Endothelial cell (in vitro differentiated cells): ENCODE data around the gene ANXA2. TPM values are rescaled to one million over a fixed set of nuclear protein-coding genes. Genes with fewer than 3 reads are reported as not detected.

Experiments used
- DNase-seq: peaks from one replicate; pipeline ENCODE4 v3.0.0; 2021; ENCODE audit warnings: low spot score
- H3K27ac Mint-ChIP-seq: one replicate; pipeline ENCODE4 v1.8.0; 2021; ENCODE audit warnings: mixed read lengths, inconsistent platforms; ENCODE audit not compliant: unreplicated experiment
- H3K27me3 Mint-ChIP-seq: one replicate; pipeline ENCODE4 v1.8.0; 2021; ENCODE audit warnings: mild to moderate bottlenecking, moderate library complexity, mixed read lengths, inconsistent platforms; ENCODE audit not compliant: unreplicated experiment
- H3K36me3 Mint-ChIP-seq: one replicate; pipeline ENCODE4 v1.8.0; 2021; ENCODE audit warnings: mild to moderate bottlenecking, low read depth, mixed read lengths, inconsistent platforms; ENCODE audit not compliant: unreplicated experiment
- H3K4me1 Mint-ChIP-seq: one replicate; pipeline ENCODE4 v1.8.0; 2021; ENCODE audit warnings: mild to moderate bottlenecking, mixed read lengths, inconsistent platforms; ENCODE audit not compliant: unreplicated experiment
- H3K4me3 Mint-ChIP-seq: one replicate; pipeline ENCODE4 v1.8.0; 2021; ENCODE audit warnings: mild to moderate bottlenecking, mixed read lengths, inconsistent platforms; ENCODE audit not compliant: unreplicated experiment
- H3K9me3 Mint-ChIP-seq: one replicate; pipeline ENCODE4 v1.8.0; 2021; ENCODE audit warnings: mixed read lengths, inconsistent platforms; ENCODE audit not compliant: unreplicated experiment
- total RNA-seq: library from RNA; stranded (reverse); fragmentation: NEBNext Ultra II Directional; extraction: Animal tissue kit (Norgen Biotek cat#: 25700); gene quantifications from one replicate; pipeline ENCODE4 v1.2.1, GENCODE V29; 2021; ENCODE audit not compliant: unreplicated experiment
- TF ChIP-seq, protein P1 (sequence below): fragments of 200-600 bp; sonication (generic); IDR thresholded peaks from one replicate; pipeline ENCODE4 v1.5.0; 2021; ENCODE audit warnings: antibody characterized with exemption; ENCODE audit not compliant: unreplicated experiment

Gene ANXA2
- total RNA-seq, 1 donor from 2014 or later: 283 TPM

GRCh38 chr15:60315878-60316277 lies 81.9 kb downstream of the ANXA2 start:
- H3K4me1 Mint-ChIP-seq: peaks cover 3% of the 10 kb centered on the region
- no peak for DNase-seq
- no peaks in the 10 kb centered on the region for H3K9me3 Mint-ChIP-seq
- peaks cover 1% of the 10 kb centered on the region for H3K27me3 Mint-ChIP-seq
- H3K4me3 Mint-ChIP-seq: no peak overlapping the region
- no peak overlapping the region for H3K27ac Mint-ChIP-seq
- no peaks in the 10 kb centered on the region for H3K36me3 Mint-ChIP-seq
- TF ChIP-seq, protein P1, sequence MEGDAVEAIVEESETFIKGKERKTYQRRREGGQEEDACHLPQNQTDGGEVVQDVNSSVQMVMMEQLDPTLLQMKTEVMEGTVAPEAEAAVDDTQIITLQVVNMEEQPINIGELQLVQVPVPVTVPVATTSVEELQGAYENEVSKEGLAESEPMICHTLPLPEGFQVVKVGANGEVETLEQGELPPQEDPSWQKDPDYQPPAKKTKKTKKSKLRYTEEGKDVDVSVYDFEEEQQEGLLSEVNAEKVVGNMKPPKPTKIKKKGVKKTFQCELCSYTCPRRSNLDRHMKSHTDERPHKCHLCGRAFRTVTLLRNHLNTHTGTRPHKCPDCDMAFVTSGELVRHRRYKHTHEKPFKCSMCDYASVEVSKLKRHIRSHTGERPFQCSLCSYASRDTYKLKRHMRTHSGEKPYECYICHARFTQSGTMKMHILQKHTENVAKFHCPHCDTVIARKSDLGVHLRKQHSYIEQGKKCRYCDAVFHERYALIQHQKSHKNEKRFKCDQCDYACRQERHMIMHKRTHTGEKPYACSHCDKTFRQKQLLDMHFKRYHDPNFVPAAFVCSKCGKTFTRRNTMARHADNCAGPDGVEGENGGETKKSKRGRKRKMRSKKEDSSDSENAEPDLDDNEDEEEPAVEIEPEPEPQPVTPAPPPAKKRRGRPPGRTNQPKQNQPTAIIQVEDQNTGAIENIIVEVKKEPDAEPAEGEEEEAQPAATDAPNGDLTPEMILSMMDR: no peak

DNA sequence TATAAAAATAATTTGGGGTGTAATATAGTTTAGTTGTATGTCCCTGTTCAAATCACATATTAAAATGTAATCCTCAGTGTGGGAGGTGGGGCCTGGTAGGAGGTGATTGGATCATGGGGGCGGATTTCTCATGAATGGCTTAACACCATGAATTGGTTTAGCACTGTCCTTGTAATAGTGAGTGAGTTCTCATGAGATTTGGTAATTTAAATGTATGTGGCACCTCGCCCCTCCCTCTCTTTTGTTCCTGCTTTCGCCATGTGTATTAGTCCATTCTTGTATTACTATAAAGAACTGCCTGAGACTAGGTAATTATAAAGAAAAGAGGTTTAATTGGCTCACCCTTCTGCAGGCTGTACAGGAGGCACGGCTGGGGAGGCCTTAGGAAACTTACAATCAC lies 83.9 kb downstream of the ANXA2 start:
- Mint-ChIP-seq H3K4me3 (no peak overlapping the region), H3K9me3 (no peaks in the 10 kb centered on the region), H3K27ac (no peak overlapping the region), H3K4me1 (peaks cover 3% of the 10 kb centered on the region), H3K27me3 (peaks cover 1% of the 10 kb centered on the region), H3K36me3 (no peaks in the 10 kb centered on the region)
- DNase-seq: no peak
- TF ChIP-seq, protein P1: no peak

DNA sequence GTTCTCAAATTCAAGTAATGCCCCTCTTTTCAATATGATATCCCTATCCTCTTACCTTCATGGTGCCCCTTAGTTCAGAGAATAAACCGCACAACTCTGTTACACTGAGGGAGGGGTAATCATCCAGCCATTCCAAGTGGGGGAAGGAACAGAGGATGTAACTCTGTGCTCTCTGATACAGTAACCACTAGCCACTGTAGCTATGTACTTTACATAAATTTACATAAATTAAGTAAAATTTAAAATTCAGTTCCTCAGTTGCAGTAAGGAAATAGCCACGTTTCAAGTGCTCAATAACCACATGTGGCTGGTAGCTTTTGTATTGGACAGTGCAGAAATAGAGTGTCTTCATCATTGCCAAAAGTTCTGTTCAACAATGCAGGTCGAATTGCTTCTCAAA lies 90.8 kb downstream of the ANXA2 start:
- no peaks in the 10 kb centered on the region for H3K36me3 Mint-ChIP-seq
- H3K4me1 Mint-ChIP-seq: no peaks in the 10 kb centered on the region
- H3K9me3 Mint-ChIP-seq: no peaks in the 10 kb centered on the region
- no peak overlapping the region for H3K4me3 Mint-ChIP-seq
- no peak for DNase-seq
- H3K27ac Mint-ChIP-seq: no peak overlapping the region
- TF ChIP-seq, protein P1: no peak
- H3K27me3 Mint-ChIP-seq: no peaks in the 10 kb centered on the region

DNA sequence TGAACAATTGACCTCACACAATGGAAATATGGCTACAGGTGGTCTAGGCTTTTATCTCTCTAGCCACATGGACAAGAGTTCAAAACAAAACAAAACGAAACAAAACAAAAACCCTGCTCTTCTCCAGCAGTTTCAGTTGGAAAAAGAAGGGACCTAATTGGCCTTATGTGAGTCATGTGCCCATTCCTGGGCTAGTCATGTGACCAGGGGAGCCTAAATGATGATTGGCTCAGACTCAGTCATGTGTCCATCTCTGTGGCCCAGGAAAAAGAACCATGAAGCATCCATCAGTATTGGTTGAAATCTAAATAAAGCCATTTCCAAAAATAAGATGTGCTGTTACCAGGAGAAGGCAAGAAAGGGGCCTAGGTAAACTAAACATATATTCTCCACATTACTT lies 96.8 kb downstream of the ANXA2 start:
- H3K27me3 Mint-ChIP-seq: no peaks in the 10 kb centered on the region
- H3K27ac Mint-ChIP-seq: no peak overlapping the region
- no peaks in the 10 kb centered on the region for H3K36me3 Mint-ChIP-seq
- peaks cover 2% of the 10 kb centered on the region for H3K9me3 Mint-ChIP-seq
- H3K4me1 Mint-ChIP-seq: no peaks in the 10 kb centered on the region
- TF ChIP-seq, protein P1: no peak
- no peak overlapping the region for H3K4me3 Mint-ChIP-seq
- no peak for DNase-seq

DNA sequence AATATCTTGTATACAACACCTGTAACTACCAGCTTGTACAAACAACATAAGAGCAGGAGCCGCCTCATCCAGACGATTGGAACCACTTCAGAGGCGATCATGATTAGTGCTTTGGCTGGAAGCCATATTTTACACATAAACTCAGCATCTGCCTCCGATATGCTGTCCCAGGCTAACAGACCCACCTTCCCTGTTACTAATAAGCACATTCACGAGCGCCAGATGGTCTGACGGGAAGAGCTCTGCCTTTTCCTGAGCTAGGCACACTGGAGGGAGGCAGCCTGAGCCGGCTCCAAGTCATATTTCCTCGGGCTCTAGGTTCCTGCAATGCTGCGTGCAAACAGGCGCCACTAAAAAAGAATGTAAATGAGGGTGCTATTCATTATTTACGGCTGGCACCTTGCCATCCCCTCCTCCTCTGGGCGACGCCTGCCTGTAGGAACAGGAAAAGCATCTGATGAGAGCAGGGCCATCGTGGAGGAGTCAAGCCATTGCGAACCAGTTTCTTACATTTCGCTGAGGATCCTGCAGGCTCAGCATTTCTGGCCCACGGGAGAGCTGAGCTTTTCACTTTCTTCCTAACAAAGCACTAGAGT lies 98.2 kb downstream of the ANXA2 start:
- Mint-ChIP-seq H3K4me3 (no peak overlapping the region), H3K9me3 (peaks cover 6% of the 10 kb centered on the region), H3K36me3 (no peaks in the 10 kb centered on the region), H3K4me1 (no peaks in the 10 kb centered on the region), H3K27me3 (no peaks in the 10 kb centered on the region), H3K27ac (no peak overlapping the region)
- DNase-seq: no peak
- TF ChIP-seq, protein P1: no peak

Other genes starting within 250 kb of the ANXA2 start
- 42.2 TPM for gene ICE2, start 81.2 kb upstream of the ANXA2 start, total RNA-seq